GM12864 (cell line): ENCODE results near the gene MAN2B1.
A peak's percentile ranks its signal among the peaks of the same experiment; 100 is the strongest.
"Not testable (repeated sequence)": the region's sequence is repeated elsewhere in the genome, so short reads cannot be mapped to it uniquely, and the experiment has no call there.

ENCODE experiments used
- DNase-seq: peaks from one replicate; pipeline ENCODE4 v3.0.0-alpha.2; 2011; ENCODE audit warnings: low read depth
- H3K4me3 ChIP-seq: 2 replicates; pipeline ENCODE4 v1.5.1; 2011; ENCODE audit warnings: mild to moderate bottlenecking, low read depth, low read length, control low read depth
- TF ChIP-seq, protein P1 (sequence below): IDR thresholded peaks from 2 replicates; pipeline ENCODE4 v1.5.1; 2011; ENCODE audit warnings: low read depth, mild to moderate bottlenecking, moderate library complexity, low read length, control low read depth, inconsistent platforms; ENCODE audit errors: missing control alignments

MAN2B1 gene

DNA sequence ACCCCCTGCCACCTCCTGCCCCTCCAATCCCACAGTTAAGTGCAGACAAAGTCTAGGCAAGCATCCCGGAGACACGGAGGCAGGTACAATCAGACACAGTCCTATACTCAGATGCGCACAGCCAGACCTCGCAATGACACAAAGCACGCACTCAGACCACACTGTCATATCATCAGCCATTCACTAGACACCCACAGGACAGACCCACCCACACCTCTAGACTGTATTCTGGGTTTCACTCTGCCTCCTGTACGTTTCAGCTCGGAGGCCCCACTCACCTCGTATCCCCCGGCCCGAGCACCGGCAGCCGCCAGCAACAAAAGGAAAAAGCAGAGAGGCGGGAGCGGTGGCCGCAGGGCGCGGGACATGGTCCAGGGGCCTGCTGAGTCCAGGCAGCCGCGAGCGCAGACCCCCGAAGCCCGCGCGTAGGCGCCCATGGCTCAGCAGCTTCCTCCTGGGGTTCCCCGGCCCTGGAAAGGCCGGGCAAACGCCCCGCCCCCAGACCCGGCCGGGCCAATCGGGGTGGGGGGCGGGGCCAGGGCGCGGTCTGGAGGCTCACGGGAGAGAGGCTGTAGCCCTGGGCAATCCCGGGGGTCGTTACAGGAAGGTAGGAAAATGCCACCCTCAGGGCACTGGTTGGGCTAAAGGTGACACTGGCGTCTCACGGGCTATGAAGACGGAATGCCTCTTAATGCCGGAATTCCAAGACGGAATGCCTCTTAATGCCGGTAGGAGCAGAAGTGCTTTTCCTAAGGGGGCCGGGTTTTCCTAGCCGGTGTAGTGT, at the start of gene MAN2B1, which contains the start of gene WDR83:
MAN2B1 (minus strand) TSS at position 478 of the 784 bp plus-strand sequence; CDS start at position 437, 41 bp downstream.
WDR83 (plus strand) TSS at position 543 of the 784 bp plus-strand sequence. CDS start 2,984 bp downstream, outside the sequence.
- DNase-seq: no peak
- peak within 1 kb of the TSS; percentile 95 for H3K4me3 ChIP-seq
- TF ChIP-seq, protein P1, sequence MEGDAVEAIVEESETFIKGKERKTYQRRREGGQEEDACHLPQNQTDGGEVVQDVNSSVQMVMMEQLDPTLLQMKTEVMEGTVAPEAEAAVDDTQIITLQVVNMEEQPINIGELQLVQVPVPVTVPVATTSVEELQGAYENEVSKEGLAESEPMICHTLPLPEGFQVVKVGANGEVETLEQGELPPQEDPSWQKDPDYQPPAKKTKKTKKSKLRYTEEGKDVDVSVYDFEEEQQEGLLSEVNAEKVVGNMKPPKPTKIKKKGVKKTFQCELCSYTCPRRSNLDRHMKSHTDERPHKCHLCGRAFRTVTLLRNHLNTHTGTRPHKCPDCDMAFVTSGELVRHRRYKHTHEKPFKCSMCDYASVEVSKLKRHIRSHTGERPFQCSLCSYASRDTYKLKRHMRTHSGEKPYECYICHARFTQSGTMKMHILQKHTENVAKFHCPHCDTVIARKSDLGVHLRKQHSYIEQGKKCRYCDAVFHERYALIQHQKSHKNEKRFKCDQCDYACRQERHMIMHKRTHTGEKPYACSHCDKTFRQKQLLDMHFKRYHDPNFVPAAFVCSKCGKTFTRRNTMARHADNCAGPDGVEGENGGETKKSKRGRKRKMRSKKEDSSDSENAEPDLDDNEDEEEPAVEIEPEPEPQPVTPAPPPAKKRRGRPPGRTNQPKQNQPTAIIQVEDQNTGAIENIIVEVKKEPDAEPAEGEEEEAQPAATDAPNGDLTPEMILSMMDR: no peak

DNA sequence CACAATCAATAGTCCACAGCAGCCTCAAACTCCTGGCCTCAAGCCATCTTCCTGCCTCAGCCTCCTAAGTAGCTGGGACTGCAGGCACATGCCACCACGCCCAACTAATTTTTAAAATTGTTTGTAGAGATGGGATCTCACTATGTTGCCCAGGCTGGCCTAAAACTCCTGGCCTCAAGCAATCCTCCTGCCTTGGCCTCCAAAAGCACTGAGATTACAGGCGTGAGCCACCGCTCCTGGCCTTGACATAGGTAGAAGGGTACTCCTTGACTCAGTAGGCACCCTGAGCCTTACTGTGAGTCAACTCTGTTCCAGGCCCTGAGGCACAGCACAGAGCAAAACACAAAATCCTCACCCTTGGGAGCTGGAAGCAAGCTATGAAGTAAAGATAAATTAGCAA, 49.4 kb upstream of the MAN2B1 start:
- no peak overlapping the region for H3K4me3 ChIP-seq
- DNase-seq: no peak
- TF ChIP-seq, protein P1: no peak

DNA sequence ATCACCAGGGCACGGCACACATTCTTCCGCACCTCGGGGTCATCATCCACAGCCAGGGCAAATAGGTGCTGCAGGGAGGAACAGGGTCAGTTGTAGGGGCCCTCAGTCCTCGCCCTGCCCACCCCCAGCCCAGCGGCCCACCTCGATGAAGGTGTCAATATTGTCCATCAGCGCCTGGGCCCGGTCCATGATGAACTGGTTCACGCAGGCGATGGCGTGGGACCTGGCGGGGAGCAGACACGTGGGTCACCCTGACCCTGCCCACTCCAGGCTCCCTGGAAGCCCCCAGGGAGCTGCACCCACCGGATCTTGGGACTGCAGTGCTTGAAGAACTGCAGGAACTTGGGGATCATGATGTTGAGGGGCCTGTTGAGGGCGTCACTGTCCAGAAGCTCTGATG, 48.6 kb upstream of the MAN2B1 start:
- TF ChIP-seq, protein P1: no peak
- H3K4me3 ChIP-seq: no peak overlapping the region
- no peak for DNase-seq

DNA sequence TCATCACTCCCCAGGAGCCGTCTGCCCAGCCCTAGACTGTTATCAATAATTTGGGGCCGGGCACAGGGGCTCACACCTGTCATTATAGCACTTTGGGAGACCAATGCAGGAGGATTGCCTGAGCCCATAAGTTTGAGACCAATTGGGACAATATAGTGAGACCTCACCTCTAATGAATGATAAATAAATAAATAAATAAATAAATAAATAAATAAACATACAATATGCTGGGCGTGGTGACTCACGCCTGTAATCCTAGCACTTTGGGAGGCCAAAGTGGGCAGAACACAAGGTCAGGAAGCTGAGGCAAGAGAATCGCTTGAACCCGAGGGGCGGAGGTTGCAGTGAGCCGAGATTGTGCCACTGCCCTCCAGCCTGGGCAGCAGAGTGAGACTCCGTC, 46.8 kb upstream of the MAN2B1 start:
- not testable (repeated sequence) for DNase-seq, H3K4me3 ChIP-seq

DNA sequence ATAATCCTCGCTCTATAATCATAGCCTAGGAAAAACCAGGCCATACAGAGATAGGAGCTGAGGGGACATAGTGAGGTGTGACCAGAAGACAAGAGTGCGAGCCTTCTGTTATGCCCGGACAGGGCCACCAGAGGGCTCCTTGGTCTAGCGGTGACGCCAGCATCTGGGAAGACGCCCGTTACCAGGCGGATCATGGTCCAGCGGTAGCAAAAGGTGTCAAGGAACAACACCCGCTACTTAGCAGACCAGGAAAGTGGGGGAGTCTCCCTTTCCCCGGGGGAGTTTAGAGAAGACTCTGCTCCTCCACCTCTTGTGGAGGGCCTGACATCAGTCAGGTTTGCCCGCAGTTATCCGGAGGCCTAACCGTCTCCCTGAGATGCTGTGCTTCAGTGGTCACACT, 45.5 kb upstream of the MAN2B1 start:
- not testable (repeated sequence) for DNase-seq, H3K4me3 ChIP-seq

DNA sequence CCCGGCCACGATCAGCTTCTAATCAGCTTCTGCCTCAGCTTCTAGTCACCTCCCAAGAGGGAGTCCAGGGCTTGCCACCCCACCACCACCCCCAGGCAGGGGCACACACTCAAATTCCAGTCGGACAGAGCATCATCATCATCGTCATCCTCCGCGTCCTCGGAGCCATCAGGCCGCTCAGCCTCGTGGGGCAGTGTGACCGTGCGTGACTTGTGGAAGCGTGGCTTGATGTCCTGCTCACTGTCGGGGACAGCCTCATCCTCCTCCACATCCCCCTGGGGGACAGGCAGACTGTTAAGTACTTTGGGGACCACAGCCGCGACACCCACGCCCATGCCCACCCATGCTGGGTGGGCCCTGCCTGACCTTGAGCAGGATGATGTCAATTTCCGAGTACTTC, 44.6 kb upstream of the MAN2B1 start:
- no peak for DNase-seq
- TF ChIP-seq, protein P1: no peak
- H3K4me3 ChIP-seq: no peak overlapping the region

DNA sequence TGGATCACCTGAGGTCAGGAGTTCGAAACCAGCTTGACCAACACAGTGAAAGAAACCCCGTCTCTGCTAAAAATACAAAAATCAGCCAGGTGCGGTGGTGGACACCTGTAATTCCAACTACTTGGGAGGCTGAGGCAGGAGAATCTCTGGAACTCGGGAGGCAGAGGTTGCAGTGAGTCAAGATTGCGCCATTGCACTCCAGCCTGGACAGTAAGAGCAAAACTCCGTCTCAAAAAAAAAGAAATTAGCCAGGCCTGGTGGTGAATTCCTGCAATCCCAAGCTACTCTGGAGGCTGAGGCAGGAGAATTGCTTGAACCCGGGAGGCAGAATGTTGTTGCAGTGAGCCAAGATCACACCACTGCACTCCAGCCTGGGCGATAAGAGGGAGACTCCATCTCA, 42.1 kb upstream of the MAN2B1 start:
- TF ChIP-seq, protein P1: no peak

DNA sequence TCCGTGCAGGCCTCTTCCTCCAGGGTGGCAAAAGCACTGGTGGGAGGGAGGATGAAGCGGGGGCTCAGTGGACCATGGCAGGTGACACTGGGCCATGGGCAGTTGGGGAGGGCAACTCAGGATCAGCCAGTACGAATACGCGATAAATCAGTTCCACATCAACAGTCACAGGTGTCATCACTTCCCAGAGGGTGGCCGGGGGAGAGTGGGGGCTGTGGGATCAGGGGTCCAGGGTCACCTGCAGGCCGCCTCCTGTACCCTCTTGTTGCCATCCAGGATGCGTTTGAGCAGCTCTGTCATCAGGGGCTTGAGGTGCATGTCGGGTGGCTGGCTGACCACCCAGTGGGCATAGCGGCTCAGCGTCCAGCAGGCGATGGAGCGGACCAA, 39.8 kb upstream of the MAN2B1 start:
- TF ChIP-seq, protein P1: no peak
- no peak overlapping the region for H3K4me3 ChIP-seq
- no peak for DNase-seq

More for the DNA sequence above, 42.1 kb upstream of the MAN2B1 start:
- DNase-seq: no peak
- no peak overlapping the region for H3K4me3 ChIP-seq
